GM21367 (cell line): ENCODE results near the gene GCKR.

ENCODE experiments used
- ATAC-seq: cut with Tn5 transposase; IDR thresholded peaks from one replicate; pipeline ENCODE4 v1.9.1; 2021; ENCODE audit not compliant: unreplicated experiment

GCKR gene, protein sequence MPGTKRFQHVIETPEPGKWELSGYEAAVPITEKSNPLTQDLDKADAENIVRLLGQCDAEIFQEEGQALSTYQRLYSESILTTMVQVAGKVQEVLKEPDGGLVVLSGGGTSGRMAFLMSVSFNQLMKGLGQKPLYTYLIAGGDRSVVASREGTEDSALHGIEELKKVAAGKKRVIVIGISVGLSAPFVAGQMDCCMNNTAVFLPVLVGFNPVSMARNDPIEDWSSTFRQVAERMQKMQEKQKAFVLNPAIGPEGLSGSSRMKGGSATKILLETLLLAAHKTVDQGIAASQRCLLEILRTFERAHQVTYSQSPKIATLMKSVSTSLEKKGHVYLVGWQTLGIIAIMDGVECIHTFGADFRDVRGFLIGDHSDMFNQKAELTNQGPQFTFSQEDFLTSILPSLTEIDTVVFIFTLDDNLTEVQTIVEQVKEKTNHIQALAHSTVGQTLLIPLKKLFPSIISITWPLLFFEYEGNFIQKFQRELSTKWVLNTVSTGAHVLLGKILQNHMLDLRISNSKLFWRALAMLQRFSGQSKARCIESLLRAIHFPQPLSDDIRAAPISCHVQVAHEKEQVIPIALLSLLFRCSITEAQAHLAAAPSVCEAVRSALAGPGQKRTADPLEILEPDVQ

DNA sequence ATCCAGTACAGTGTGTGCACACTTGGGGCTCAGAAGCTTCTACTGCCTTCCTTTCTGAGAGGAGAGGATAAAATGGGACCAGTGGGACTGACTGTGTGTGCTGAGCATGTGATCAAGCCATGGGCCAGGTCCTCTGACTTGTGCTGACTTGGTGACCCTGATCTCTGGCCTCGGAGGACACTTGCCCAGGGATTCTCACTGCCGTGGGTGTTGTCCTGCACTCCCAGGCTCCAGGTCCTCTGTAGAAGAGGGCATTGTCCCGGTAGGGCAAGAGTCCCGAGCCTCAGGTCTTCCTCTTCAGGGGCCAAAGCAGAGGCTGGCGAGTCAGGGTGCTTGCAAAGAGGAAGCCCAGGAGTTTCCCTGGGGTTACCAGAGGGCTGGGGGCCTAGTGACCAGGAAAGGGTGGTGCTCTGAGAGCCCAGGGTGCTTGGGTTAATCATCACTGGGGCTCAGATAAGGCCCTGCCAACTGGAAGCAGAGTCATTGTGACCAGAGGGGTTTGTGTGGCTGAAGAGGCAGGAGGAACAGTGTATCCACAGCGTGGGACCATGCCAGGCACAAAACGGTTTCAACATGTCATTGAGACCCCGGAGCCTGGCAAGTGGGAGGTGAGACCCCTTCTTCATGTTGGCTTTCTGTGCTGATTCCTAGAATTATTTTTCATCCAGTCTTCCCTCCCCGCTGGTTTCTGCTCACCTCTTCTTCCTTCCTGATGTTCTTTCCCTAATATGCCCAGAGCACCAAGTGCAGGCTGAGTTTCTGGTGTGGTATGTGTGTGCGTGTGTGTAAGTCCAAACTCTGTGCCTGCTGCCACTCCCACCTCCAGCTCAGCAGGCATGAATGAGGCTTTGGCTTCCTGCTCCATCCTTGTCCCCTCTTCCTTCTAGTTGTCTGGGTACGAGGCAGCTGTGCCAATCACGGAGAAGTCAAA is at the start of gene GCKR:
Gene GCKR (plus strand): TSS at position 483 of the 931 bp plus-strand sequence. CDS start 66 bp downstream, at position 549.
- no peak for ATAC-seq

DNA sequence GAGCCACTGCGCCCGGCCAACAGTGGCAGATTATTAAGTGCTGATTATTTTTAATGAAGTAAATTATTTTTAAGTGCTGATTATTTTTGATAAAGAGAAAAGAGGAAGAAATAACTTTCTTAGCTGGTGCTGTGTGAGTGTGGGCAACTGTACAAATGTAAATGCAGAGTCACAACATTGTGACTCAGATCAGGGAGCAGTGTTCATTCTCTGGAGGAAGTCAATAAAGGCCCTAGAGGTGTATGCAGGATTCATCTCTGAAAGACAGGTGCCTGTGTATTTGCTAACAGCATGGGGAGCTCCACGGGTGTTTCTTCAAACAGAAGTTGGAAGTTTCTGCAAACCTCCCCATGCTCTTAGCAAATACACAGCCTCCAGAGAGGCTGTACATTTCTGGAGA is 48.3 kb upstream of the GCKR start:
- no peak for ATAC-seq

DNA sequence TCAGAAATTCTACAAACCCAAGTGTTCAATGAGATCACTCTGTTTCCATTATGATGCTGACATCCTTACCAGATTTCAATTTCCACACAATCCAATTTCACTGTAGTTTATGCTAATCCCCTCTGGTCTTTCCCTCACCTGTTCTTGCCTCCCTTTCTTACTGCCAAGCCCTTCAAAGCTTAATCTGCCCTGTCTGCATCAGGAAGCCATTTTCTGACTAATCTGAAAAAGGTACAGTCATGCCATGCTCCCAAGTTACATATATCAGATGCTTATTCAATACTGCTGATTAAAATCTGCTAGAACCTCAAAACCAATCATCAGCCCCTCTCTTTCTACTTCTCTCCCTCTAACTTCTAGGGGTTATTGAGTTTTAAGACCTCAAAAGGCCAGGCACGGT is 45.5 kb upstream of the GCKR start:
- no peak for ATAC-seq

DNA sequence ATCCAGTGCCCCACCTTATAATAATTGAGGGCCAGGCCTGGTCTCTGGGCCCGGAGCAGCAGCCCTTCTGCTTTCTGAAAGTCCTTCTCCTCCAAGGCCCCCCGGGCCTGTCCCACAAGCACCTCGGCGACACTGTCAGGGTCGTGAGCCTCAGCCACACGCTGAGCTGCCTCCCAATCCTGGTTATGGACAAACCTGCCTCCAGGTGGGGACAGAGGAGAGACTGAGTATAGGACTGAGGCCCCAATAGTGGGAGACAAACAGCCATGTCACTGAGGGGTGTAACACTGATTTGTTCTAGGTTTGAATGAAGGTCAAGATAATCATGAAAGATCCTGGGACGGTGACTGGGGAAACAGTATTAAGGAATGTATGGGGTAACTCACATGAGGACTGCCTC is 42.7 kb upstream of the GCKR start:
- ATAC-seq = no peak

DNA sequence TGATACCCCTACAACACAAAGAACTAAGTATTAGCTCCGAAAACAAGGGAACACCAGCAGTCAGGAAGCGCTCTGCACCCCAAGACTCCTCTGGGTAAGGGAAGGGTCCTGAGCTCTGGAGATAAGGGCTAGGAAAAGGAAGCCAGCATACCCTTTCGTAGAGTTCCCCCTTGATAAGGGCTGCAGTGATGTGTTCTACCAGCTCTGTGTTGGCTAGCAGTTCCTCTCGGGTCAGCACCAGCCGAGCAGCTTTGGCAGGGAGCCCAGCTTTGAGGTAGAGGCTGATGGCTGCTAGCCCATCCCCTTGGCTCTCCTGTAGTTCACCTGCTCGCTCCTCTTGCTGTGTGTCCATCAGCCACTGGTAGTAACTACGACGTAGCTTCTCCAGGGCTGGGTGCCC is 35.5 kb upstream of the GCKR start:
- ATAC-seq = no peak

DNA sequence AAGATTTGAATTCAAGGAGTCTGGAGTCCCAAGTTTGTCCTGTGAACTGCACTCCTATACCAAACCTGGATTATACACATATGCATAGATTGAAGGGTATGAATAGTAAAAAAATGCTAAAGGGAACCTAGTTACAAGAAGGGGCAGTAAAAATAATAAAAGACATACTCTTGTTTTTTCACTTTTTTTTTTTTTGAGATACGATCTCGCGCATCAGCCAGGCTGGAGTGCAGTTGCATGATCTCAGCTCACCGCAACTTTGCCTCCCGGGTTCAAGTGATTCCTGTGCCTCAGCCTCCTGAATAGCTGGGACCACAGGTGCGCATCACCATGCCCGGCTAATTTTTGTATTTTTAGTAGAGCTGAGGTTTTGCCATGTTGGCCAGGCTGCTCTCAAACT is 32.2 kb upstream of the GCKR start:
- ATAC-seq = no peak

DNA sequence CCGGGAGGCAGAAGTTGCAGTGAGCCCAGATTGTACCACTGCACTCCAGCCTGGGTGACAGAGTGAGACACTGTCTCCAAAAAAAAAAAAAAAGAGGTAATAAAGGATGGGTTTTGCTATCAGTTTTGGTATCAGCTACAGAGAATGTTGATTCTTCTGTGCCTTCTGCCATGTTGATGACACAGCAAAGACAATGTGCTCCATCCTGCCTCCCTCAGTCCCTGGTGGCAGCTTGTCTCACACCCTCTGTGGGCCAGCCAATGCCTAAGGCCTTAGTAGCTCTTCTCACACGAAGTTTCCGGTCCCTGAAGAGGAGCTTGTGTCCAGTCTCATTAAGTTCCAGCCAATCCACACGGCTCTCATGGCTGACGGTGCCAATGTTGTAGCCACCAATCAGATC is 24.7 kb upstream of the GCKR start:
- no peak for ATAC-seq

DNA sequence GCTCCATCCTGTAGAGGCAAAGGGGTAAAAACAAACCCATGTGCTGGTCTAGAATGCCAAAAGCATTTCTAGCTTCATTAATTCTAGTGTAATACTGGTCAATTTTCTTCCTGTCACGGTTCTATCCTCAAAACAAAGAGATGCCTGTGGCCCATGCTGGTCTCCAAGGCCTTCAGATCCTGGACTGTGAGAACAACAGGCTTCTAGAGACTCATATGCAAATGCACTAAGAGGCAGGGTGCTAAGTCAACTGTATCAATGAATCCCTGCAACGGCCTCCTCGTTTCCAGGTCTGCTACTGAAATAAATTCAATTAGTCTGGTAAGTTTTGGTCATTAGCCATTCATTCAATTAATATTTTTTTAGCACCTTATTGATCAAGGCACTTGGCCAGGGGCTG is 11.1 kb upstream of the GCKR start:
- ATAC-seq = no peak

DNA sequence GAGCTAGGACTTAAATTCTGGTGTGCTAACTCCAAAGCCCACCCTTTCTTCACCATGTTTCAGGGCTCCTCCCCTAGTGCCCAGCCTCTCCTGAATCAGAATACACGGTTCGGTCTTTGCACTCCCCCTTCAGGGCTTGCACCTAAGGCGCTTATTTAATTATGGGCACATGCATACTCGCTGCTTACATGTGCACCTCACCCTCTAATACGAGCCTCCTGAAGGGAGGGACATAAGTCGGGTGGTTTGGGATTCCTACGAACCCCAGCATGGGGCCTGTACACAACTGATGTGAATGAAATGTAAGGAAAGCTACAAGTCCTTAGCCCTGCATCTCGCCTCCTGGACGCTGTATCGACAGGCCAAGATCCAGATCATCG is 7.5 kb upstream of the GCKR start:
- ATAC-seq = peak; percentile 5

DNA sequence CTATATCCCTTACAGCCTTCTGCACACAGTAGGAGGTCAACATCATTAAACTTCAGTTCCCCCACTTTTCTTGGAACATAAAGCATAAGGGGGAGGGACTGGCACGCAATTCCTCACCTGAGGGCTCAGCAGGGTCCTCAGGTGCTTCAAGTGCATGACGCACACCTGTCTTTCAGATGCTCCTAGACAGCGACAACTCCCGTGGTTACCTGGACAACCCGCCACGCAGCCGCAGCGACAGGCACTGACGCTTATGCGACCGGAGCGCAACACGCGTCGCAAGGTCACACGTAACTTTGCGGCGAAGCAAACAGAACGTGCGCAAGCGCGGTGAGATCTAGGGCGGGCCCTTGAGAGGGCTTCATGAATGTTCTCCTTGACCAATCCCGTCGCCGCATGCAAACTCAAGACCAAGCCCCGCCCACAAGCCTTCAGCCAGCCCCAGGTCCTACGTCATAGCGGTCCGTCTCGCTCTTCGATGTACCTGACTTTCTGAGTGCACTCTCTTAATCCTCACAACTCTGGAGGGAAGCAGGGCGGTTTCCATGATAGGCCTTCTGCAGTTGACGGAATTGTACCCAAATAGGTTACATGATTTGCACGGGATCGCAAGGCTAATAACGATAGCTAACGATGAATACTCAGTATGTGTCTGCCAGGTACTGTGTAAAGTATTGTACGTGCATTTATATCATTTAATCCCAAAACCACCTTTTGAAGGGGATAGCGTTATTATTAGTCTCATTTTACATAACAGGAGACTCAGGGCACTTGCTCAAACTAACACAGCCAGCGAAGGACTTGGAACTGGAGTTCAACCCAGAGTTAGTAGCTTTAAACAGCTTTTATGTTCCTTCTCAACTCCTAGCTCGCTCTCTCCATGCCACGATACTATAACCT is 6.9 kb upstream of the GCKR start, which contains the start of gene IFT172:
Gene IFT172 (minus strand): TSS at position 246 of the 900 bp plus-strand sequence. CDS start 90 bp downstream, at position 156.
- ATAC-seq = peak; percentile 78

DNA sequence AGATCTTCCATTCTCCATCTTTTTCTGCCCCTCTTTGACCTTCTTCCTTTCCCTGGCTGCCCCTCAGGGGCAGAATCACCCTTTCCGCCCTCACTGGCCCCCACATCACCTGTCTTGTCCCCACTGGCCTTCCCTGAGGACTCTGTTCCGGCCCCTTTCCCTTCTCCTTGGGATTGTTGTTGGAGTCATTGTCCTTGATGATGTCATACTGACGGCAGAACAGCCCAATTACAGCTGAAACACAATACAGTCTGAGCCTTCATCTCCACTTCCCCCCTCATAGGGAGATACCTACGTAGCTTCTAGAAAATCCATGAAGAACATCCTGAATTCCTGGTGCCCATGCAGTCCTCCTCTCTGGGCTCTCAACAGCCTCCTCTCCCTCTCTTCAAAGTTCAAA is 4.1 kb upstream of the GCKR start:
- ATAC-seq = no peak

DNA sequence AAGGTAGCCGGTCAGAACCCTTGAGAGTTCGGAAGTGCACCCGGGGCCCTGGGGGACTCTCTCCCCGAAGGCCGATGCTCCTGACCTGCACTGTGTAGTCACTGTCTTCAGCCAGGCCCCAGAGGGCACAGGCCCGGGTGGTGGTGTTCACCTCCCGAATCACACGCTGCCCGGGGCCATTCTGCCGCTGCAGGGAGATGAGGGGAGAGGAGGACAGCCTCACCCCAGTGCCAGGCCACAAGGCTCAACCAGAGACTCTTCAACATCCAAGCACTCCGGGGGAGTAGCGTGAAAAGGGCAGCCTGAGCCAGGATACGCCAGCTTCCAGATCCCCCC is 2.7 kb upstream of the GCKR start:
- no peak for ATAC-seq

DNA sequence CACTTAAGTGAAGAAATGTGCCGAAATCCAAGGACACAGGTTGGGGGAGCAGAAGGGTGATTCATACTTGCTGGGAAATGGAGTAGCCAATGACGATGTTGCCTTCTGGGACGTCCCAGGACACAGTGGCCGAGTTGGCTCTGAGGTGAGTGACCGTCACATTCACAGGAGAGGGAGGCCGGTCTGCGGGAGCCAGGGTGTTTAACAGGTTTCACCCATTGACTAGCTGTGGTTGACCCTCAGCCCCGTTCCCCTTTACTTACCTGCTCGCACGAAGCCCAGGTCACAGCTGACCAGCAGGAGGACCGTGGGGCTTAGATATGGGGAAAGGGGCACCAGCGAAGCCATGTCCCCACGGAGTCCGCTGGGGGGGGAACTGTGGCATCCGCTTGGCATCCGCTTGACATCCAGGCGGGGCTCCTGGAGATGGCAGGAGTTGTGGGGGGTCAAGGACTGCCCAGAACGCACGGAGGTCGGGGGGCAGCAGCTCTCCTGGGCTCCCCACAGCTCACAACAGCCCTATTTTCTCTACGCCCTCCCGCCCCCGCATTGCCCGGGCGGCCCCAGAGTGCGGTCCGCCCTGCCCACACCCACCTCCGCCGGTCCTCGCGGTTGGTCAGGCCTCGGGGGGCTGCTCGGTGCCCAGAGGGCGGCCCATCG is 2.2 kb upstream of the GCKR start:
- no peak for ATAC-seq

DNA sequence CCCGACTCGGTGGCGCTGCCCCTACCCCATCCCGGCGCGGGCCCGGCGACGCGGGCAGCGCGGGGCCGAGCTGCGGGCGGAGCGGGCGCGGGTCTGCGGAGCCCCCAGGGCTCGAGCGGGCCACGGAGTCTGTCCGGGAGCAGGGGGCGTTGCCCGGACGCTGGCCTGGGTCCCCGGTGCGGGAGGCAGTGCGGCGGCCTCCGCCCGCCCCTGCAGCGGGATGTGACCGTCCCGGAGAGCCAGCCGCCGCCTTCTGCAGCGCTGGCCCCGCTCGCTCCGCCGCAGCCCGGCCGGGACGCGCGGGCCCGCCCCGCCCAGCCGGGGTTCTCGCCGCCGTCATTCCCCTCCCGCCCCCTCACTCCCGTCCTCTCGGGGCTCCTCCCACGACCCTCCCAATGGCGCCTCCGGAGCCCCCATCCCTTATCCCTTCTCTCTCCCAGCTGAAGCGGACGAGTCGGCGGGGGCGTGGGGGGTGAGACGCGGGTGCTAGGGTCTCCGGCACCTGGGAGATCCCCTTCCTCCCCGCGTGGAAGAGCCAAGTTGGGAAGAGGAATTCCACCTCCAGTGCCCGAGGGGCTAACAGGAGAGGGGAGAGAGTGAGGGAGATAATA is 1.6 kb upstream of the GCKR start, which contains the start of gene FNDC4:
Gene FNDC4 (minus strand): TSS at position 257 of the 611 bp plus-strand sequence. CDS start 521 bp downstream, outside the sequence.
- ATAC-seq = no peak

DNA sequence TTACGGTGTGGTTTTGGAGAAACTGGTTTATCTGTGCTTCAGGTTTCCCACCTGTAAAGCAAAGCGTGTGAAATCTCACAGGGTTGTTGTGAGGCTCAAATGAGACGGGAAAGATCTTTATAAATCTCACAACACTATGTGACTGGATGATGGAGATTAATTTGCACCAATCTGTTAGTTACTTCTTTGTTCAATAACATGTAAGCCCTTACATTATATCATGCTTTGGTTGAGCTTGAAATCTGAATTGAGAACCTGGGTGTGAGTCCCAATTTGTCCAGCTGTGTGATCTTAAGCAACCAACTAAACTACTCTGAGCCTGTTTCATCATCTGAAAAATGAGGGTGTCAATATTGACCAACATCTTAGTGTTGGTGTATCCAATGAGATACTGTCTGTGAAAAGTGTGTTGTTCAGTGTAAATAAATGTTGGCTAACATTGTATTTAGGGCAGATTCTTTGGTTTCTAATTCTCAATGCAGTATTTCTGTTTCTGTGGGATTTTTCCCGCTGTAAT is 741 bp upstream of the GCKR start:
- ATAC-seq = no peak

DNA sequence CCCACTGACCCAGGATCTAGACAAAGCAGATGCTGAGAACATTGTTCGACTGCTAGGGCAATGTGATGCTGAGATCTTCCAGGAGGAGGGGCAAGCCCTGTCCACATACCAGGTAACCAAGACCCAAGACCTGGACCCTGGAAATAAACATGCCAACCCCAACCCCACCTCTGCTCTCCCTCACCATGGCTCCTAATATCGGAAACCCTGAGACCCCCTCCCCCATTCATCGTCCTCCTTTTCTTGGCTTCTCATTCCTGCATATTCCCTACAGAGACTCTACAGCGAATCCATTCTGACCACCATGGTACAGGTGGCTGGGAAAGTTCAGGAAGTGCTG is 619 bp downstream of the GCKR start:
- no peak for ATAC-seq

DNA sequence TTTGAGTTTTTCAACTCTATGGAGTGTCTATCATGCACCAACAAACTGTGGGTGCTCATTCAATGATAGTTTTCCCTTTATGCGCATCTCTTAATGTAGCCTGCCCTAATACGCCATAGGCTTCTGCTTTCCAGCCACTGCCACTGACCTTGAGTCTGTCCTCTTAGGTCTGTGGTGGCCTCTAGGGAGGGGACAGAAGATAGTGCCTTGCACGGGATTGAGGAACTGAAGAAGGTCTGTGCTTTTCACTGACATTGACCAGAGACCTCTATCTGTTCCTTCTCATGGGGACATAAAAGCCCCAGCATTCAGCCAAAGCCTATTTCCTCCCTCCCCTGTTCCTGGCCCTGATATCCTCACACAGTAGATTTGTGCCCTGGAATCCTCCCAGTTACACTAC is 2.3 kb downstream of the GCKR start:
- ATAC-seq = no peak

DNA sequence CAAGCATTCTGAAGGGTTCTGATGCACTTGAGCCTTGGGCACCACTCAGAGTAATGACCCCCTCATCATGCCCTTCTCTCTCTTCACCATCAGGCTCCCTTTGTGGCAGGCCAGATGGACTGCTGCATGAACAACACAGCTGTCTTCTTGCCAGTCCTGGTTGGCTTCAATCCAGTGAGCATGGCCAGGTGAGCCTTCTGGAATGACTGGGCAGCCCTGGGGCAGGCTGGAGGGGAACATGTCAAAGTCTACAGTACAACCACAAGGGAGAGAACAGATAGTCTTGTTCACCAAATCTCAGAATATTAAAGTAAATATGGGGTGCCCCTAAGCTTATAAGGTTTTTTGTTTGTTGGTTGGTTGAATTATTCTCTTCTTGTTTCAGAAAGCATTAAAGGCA is 4.4 kb downstream of the GCKR start:
- ATAC-seq = no peak

DNA sequence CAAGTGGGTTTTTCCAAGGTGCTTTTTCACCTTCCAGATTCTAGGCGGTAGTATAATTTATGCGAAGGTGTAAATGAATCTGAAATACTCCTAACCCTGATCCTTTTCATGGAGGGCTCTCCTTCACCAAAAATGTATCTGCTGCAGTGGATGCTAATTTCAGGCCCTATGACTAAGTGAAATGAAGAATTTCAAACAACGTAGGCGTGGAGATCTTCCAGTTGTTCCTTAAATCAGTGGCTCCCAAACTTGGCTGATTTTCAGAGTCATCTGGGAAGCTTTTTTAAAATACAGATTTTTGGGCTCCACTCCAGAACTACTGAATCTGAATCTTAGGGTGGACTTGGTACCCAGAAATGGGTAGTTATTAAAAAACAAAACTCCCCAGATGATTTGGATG is 5.5 kb downstream of the GCKR start:
- no peak for ATAC-seq
